Bronchial epithelial cell (primary cell): Measurements from ENCODE around the gene SPDYC. TPM values are rescaled to one million over a fixed set of nuclear protein-coding genes. Genes with fewer than 3 reads are reported as not detected.

Experiments used
- DNase-seq: peaks from one replicate; pipeline ENCODE4 v3.0.0-alpha.2; 2010; ENCODE audit warnings: low read depth
- FAIRE-seq: peaks from 2 replicates; lab custom pipeline; 2011; peaks lifted over from hg19 to GRCh38; lab: Jason Lieb, UNC
- H3K27me3 ChIP-seq: 2 replicates; pipeline ENCODE4 v1.5.1; 2011; ENCODE audit warnings: low read length; ENCODE audit not compliant: control insufficient read depth, insufficient read depth
- H3K36me3 ChIP-seq: 2 replicates; pipeline ENCODE4 v1.5.1; 2011; ENCODE audit warnings: low read length; ENCODE audit not compliant: control insufficient read depth, insufficient read depth
- H3K4me3 ChIP-seq: 2 replicates; pipeline ENCODE4 v1.5.1; 2011; ENCODE audit warnings: mild to moderate bottlenecking, low read depth, low read length, control low read depth
- total RNA-seq: library from RNA; depleted of rRNA; stranded (reverse); fragments of >200 nt; gene quantifications from 2 replicates; pipeline ENCODE4 v1.2.1, GENCODE V29; 2014
- TF ChIP-seq, protein P1 (sequence below): IDR thresholded peaks from 2 replicates; pipeline ENCODE4 v1.5.1; 2011; ENCODE audit warnings: mild to moderate bottlenecking, moderate library complexity, low read length, control low read depth, inconsistent platforms; ENCODE audit not compliant: insufficient read depth, severe bottlenecking

Gene SPDYC
- total RNA-seq, 1 donor from 2014 or later: not detected

DNA sequence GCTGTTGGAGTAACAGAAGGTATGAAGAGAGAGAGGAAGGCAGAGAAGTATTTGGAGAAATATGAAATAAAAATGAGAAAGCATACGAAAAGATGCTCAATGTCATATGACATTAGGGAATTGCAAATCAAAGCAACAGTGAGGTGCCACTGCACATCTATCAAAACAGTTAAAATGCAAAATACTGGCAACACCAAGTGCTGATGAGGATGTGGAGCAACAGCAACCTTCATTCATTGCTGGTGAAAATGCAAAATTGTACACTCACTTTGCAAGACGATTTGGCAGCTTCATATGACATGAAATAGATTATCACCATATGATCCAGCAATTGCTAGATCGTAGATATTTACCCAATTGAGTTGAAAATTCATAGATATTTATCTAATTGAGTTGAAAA, 9.4 kb upstream of the SPDYC start:
- TF ChIP-seq, protein P1, sequence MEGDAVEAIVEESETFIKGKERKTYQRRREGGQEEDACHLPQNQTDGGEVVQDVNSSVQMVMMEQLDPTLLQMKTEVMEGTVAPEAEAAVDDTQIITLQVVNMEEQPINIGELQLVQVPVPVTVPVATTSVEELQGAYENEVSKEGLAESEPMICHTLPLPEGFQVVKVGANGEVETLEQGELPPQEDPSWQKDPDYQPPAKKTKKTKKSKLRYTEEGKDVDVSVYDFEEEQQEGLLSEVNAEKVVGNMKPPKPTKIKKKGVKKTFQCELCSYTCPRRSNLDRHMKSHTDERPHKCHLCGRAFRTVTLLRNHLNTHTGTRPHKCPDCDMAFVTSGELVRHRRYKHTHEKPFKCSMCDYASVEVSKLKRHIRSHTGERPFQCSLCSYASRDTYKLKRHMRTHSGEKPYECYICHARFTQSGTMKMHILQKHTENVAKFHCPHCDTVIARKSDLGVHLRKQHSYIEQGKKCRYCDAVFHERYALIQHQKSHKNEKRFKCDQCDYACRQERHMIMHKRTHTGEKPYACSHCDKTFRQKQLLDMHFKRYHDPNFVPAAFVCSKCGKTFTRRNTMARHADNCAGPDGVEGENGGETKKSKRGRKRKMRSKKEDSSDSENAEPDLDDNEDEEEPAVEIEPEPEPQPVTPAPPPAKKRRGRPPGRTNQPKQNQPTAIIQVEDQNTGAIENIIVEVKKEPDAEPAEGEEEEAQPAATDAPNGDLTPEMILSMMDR: no peak
- FAIRE-seq (no peak), DNase-seq (no peak)
- Histone ChIP-seq H3K4me3 (no peak overlapping the region), H3K27me3 (no peaks in the 10 kb centered on the region), H3K36me3 (no peaks in the 10 kb centered on the region)

DNA sequence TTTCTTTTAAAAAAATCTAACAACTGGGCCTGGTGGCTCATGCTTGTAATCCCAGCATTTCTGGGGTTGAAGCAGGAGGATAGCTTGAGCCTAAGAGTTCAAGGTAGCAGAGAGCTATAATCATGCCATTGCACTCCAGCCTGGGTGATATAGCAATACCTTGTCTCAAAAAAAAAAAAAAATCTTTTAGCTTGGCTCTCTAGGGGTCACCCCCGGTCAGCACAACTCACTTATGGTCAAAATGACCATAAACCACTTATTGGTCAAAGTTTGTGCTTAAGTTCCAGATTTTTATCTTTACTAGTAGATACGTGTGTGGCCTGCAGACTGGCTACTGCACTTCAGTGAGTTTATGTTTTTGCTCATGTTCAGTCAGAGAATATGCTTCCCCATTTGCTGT, 6.3 kb upstream of the SPDYC start:
- H3K36me3 ChIP-seq: no peaks in the 10 kb centered on the region
- FAIRE-seq (no peak), DNase-seq (no peak)
- TF ChIP-seq, protein P1: no peak
- no peaks in the 10 kb centered on the region for H3K27me3 ChIP-seq
- no peak overlapping the region for H3K4me3 ChIP-seq

DNA sequence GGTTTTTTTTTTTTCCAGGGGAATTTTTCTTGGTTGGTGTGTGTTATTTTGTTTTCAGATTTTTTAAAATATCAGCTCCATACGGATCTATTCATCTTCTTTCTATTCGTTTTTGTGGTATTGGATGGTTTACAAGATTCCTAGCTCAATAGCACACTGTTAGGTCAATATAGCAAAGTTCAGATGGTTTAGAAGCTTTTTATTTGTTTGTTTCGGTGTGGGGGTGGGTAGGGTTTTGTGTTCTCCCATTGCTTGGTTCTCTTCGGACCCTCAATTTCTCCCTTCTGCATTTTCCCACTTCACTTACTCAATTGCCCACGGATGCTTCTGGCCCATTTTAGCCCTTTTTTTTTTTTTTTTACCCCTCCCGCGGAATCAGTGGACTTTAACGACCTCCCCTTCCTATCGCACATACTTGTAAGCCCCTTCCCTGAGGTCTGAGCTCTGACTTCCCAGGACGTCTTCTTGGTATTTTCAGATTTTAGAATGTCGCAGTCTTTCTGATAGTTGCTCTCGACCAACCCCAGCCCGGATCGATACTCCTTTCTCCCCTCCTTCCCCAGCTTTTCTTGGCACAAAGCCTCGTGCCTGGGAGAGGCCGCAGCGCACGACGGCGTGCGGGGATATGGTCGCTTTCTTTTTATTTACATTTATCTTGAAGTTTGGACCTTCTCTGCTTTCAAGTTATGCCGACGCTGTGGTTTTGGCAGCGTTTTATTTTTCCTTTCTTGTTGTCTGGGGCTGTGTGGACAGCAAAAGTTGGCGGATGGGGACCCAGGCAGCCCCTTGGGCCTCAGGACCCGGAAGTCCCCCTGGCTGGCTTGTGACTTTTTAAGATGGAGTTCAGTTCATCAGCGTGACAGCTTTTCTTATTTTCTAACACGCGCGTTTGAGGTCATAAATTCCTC, 4.4 kb upstream of the SPDYC start:
- H3K27me3 ChIP-seq: no peaks in the 10 kb centered on the region
- TF ChIP-seq, protein P1: no peak
- FAIRE-seq (no peak), DNase-seq (no peak)
- no peak overlapping the region for H3K4me3 ChIP-seq
- no peaks in the 10 kb centered on the region for H3K36me3 ChIP-seq

DNA sequence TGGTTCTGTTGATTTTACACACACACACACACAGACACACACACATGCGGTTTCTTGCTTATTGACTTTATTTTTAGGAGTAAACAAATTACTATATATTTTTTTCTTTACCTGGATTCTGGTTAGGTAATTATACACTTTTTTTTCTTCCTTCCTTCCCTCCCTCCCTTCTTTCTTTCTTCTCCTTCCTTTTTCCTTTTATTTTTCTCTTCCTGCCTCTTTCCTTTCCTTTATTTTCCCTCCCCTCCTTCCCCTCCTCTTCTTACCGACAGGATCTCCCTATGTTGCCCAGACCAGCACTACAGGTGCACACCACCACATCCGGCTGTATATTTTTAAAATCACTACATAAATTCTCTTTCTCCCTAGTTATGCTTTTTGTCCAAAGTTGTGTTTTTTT, 3.1 kb upstream of the SPDYC start:
- H3K4me3 ChIP-seq: no peak overlapping the region
- H3K27me3 ChIP-seq: no peaks in the 10 kb centered on the region
- no peak for DNase-seq
- TF ChIP-seq, protein P1: no peak
- FAIRE-seq: no peak
- no peaks in the 10 kb centered on the region for H3K36me3 ChIP-seq

DNA sequence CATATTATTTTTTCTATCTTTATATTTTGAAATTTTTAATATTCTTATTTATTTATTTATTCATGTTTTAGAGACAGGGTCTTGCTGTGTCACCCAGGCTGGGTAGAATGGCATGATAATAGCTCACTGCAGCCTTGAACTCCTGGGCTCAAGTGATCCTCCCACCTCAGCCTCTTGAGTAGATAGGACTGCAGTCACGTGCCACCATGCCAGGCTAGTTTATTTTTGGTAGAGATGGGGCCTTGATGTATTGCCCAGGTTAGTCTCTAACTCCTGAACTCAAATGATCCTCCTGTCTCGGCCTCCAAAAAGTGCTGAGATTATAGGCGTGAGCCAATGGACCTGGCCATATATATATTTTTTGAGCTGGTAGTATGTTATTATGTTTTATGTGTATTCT, 2.4 kb upstream of the SPDYC start:
- FAIRE-seq (no peak), DNase-seq (no peak)

More for the DNA sequence above, 2.4 kb upstream of the SPDYC start:
- TF ChIP-seq, protein P1: no peak
- Histone ChIP-seq H3K27me3 (no peaks in the 10 kb centered on the region), H3K4me3 (no peak overlapping the region), H3K36me3 (no peaks in the 10 kb centered on the region)
